IMR-90 (cell line): Measurements from ENCODE around the gene CAMTA1. TPM values are rescaled to one million over a fixed set of nuclear protein-coding genes. Genes with fewer than 3 reads are reported as not detected.

Source experiments
- ATAC-seq: fragments of 200-7000 bp; cut with Tn5 transposase; 2 replicates; pipeline ENCODE4 v1.9.1; 2020; ENCODE audit warnings: low read depth, mild to moderate bottlenecking, moderate library complexity
- BruUV-seq: library from RNA; stranded (reverse); fragments of 400-500 nt; replicated peaks from 2 replicates; lab custom pipeline; 2021; lab: Mats Ljungman, UMichigan
- CTCF ChIA-PET: fragments of 300-600 bp; formaldehyde crosslinking; extraction: SDS; loops from one replicate; lab custom pipeline; 2021; ENCODE audit warnings: antibody characterized with exemption; lab: Yijun Ruan, JAX
- POLR2A ChIA-PET: fragments of 300-600 bp; sonication (Branson Sonifier 250); formaldehyde crosslinking; loops from one replicate; lab custom pipeline; 2022; ENCODE audit warnings: antibody characterized with exemption; ENCODE audit not compliant: unreplicated experiment; lab: Charles Lee
- DNase-seq: peaks from one replicate; pipeline ENCODE4 v3.0.0; 2013
- H2AFZ ChIP-seq: replicated peaks from 2 replicates; pipeline ENCODE3; 2013; ENCODE audit warnings: low read length, mild to moderate bottlenecking; ENCODE audit not compliant: poor library complexity
- H2AK5ac ChIP-seq: 2 replicates; pipeline ENCODE4 v1.6.1; 2013; ENCODE audit warnings: low read depth, low read length, inconsistent platforms
- H2AK9ac ChIP-seq: replicated peaks from 2 replicates; pipeline ENCODE3; 2013; ENCODE audit warnings: mild to moderate bottlenecking, low read depth, low read length, moderate library complexity; ENCODE audit not compliant: poor library complexity
- H2BK120ac ChIP-seq: 2 replicates; pipeline ENCODE4 v1.6.1; 2013; ENCODE audit warnings: low read depth, low read length, inconsistent platforms
- H2BK15ac ChIP-seq: 3 replicates; pipeline ENCODE4 v1.6.1; 2013; ENCODE audit warnings: low read depth, low read length, inconsistent platforms
- H2BK20ac ChIP-seq: 2 replicates; pipeline ENCODE4 v1.6.1; 2013; ENCODE audit warnings: low read depth, mild to moderate bottlenecking, inconsistent platforms, low read length, moderate library complexity
- H2BK5ac ChIP-seq: 2 replicates; pipeline ENCODE4 v1.6.1; 2013; ENCODE audit warnings: mild to moderate bottlenecking, low read depth, low read length, inconsistent platforms; ENCODE audit not compliant: poor library complexity, severe bottlenecking
- H3K14ac ChIP-seq: replicated peaks from 2 replicates; pipeline ENCODE4 v1.6.1; 2013; ENCODE audit warnings: low read depth, low read length, inconsistent platforms
- H3K18ac ChIP-seq: 2 replicates; pipeline ENCODE4 v1.6.1; 2013; ENCODE audit warnings: low read depth, low read length, control low read depth
- H3K23ac ChIP-seq: 2 replicates; pipeline ENCODE4 v1.6.1; 2013; ENCODE audit warnings: low read depth, low read length, inconsistent platforms
- H3K27ac ChIP-seq: 2 replicates; pipeline ENCODE4 v1.5.1; 2013; ENCODE audit warnings: mild to moderate bottlenecking, control low read depth, low read length; ENCODE audit not compliant: insufficient read depth
- H3K27me3 ChIP-seq: 2 replicates; pipeline ENCODE4 v1.6.1; 2013; ENCODE audit warnings: low read length; ENCODE audit not compliant: control insufficient read depth, insufficient read depth
- H3K36me3 ChIP-seq: 2 replicates; pipeline ENCODE4 v1.6.1; 2013; ENCODE audit warnings: low read length, mixed read lengths; ENCODE audit not compliant: control insufficient read depth, insufficient read depth
- H3K4ac ChIP-seq: 2 replicates; pipeline ENCODE4 v1.6.1; 2013; ENCODE audit warnings: low read depth, low read length, inconsistent platforms
- H3K4me1 ChIP-seq: 2 replicates; pipeline ENCODE4 v1.6.1; 2013; ENCODE audit warnings: low read length, mixed read lengths; ENCODE audit not compliant: control insufficient read depth, insufficient read depth
- H3K4me2 ChIP-seq: 2 replicates; pipeline ENCODE4 v1.6.1; 2013; ENCODE audit warnings: low read depth, mild to moderate bottlenecking, control low read depth, low read length, moderate library complexity
- H3K4me3 ChIP-seq: 2 replicates; pipeline ENCODE4 v1.5.1; 2013; ENCODE audit warnings: low read depth, mild to moderate bottlenecking, control low read depth, low read length, moderate library complexity; ENCODE audit not compliant: insufficient read depth
- H3K56ac ChIP-seq: 2 replicates; pipeline ENCODE4 v1.6.1; 2013; ENCODE audit warnings: low read length, inconsistent platforms; ENCODE audit not compliant: insufficient read depth; ENCODE audit errors: extremely low read depth
- H3K79me1 ChIP-seq, 2 experiments: 2 replicates each; pipeline ENCODE4 v1.6.1; 2013; ENCODE audit warnings: low read length in 2 of 2, inconsistent platforms in 1 of 2, low read depth in 1 of 2
- H3K9ac ChIP-seq: 2 replicates; pipeline ENCODE4 v1.6.1; 2013; ENCODE audit warnings: low read depth, low read length, control low read depth
- H3K9me1 ChIP-seq: 2 replicates; pipeline ENCODE4 v1.6.1; 2013; ENCODE audit warnings: low read length, inconsistent platforms; ENCODE audit not compliant: insufficient read depth
- H3K9me3 ChIP-seq: 2 replicates; pipeline ENCODE4 v1.6.1; 2013; ENCODE audit warnings: low read length; ENCODE audit not compliant: control insufficient read depth, insufficient read depth
- H4K20me1 ChIP-seq: 2 replicates; pipeline ENCODE4 v1.6.1; 2013; ENCODE audit warnings: low read length, inconsistent platforms; ENCODE audit not compliant: insufficient read depth
- H4K5ac ChIP-seq: 2 replicates; pipeline ENCODE4 v1.6.1; 2013; ENCODE audit warnings: mild to moderate bottlenecking, low read depth, low read length, control low read depth
- H4K8ac ChIP-seq, 2 experiments: 2 replicates each; pipeline ENCODE4 v1.6.1; 2013; ENCODE audit warnings: low read depth in 2 of 2, low read length in 2 of 2, control low read depth in 1 of 2, inconsistent platforms in 1 of 2
- H4K91ac ChIP-seq: 2 replicates; pipeline ENCODE4 v1.6.1; 2013; ENCODE audit warnings: low read depth, low read length, inconsistent platforms; ENCODE audit not compliant: insufficient read depth
- BHLHE40 ChIP-seq: fragments of 150-350 bp; IDR thresholded peaks from 2 replicates; pipeline ENCODE4 v1.6.1; 2016; ENCODE audit warnings: mild to moderate bottlenecking, low read depth, low read length
- CEBPB ChIP-seq: IDR thresholded peaks from 2 replicates; pipeline ENCODE4 v1.6.1; 2012; ENCODE audit warnings: low read depth, low read length, improper control_type of control experiment
- CHD1 ChIP-seq: IDR thresholded peaks from 2 replicates; pipeline ENCODE4 v1.6.1; 2012; ENCODE audit warnings: low read depth, low read length, improper control_type of control experiment
- ELK1 ChIP-seq: fragments of 150-350 bp; IDR thresholded peaks from 2 replicates; pipeline ENCODE4 v1.6.1; 2016; ENCODE audit warnings: low read depth, mild to moderate bottlenecking, low read length, moderate library complexity, borderline replicate concordance
- FOS ChIP-seq: fragments of 150-350 bp; IDR thresholded peaks from 2 replicates; pipeline ENCODE4 v1.6.1; 2016; ENCODE audit warnings: low read depth, low read length
- MAFK ChIP-seq: IDR thresholded peaks from 2 replicates; pipeline ENCODE4 v1.6.1; 2012; ENCODE audit warnings: low read depth, low read length, improper control_type of control experiment
- MAZ ChIP-seq: IDR thresholded peaks from 2 replicates; pipeline ENCODE4 v1.6.1; 2012; ENCODE audit warnings: low read depth, mild to moderate bottlenecking, low read length, improper control_type of control experiment, moderate library complexity, borderline replicate concordance
- NFE2L2 ChIP-seq: fragments of 150-350 bp; IDR thresholded peaks from 2 replicates; pipeline ENCODE4 v1.6.1; 2016; ENCODE audit warnings: low read depth, mild to moderate bottlenecking, low read length
- POLR2A ChIP-seq: IDR thresholded peaks from 2 replicates; pipeline ENCODE4 v1.6.1; 2012; ENCODE audit warnings: mild to moderate bottlenecking, low read depth, low read length
- RAD21 ChIP-seq: IDR thresholded peaks from 2 replicates; pipeline ENCODE4 v1.6.1; 2012; ENCODE audit warnings: low read length, improper control_type of control experiment
- RCOR1 ChIP-seq: IDR thresholded peaks from 2 replicates; pipeline ENCODE4 v1.6.1; 2012; ENCODE audit warnings: mild to moderate bottlenecking, low read length, improper control_type of control experiment; ENCODE audit not compliant: insufficient replicate concordance
- RFX5 ChIP-seq: IDR thresholded peaks from 2 replicates; pipeline ENCODE4 v1.8.0; 2012; ENCODE audit warnings: low read depth, mild to moderate bottlenecking, low read length, moderate library complexity
- SMC3 ChIP-seq: fragments of 150-350 bp; IDR thresholded peaks from 2 replicates; pipeline ENCODE4 v1.6.1; 2016; ENCODE audit warnings: low read depth, mild to moderate bottlenecking, antibody characterized with exemption, low read length, moderate library complexity
- WGBS, 2 experiments: methylation state at CpG; one replicate each; pipeline versions ENCODE4 v1.1.5 to v1.1.7; 2013; ENCODE audit warnings: missing lambda C conversion rate in 2 of 2; ENCODE audit not compliant: insufficient read length in 1 of 2; ENCODE audit errors: extremely low coverage in 2 of 2; 5-methylcytosine and 5-hydroxymethylcytosine counted together
- dilution Hi-C: fragments of 300-500 bp; cut with HindIII; formaldehyde crosslinking; loops from one replicate; pipeline ENCODE4 v1.14.3; 2018; ENCODE audit warnings: low sequenced_read_pairs; ENCODE audit not compliant: unreplicated experiment
- in situ Hi-C: fragments of 300-500 bp; cut with MboI; formaldehyde crosslinking; loops from 3 replicates; pipeline ENCODE4 v1.14.3; 2019; ENCODE audit warnings: low sequenced_read_pairs, inconsistent platforms, mixed read lengths
- intact Hi-C: fragments of 100-400 bp; cut with micrococcal nuclease; formaldehyde crosslinking; loops from 2 replicates; pipeline ENCODE4 v1.10.0; 2022
- polyA plus RNA-seq, 3 experiments: library from polyadenylated mRNA; depleted of rRNA; stranded (reverse); fragments of >200 nt; gene quantifications; 2 replicates each; pipeline ENCODE4 v1.2.3, GENCODE V29; 2012; ENCODE audit warnings: low replicate concordance in 1 of 3
- total RNA-seq: library from RNA; depleted of rRNA; stranded (reverse); fragments of >200 nt; gene quantifications from 2 replicates; pipeline ENCODE4 v1.2.3, GENCODE V29; 2012
- TF ChIP-seq, protein P1 (sequence below): conservative IDR thresholded peaks from 2 replicates; pipeline ENCODE4 v1.5.1; 2012; ENCODE audit warnings: mild to moderate bottlenecking, low read depth, low read length, improper control_type of control experiment
- TF ChIP-seq, protein P2 (sequence below): fragments of 150-350 bp; IDR thresholded peaks from 2 replicates; pipeline ENCODE4 v1.6.1; 2017; ENCODE audit warnings: mild to moderate bottlenecking, antibody characterized with exemption, low read length, low read depth

Gene CAMTA1
- total and polyA plus RNA-seq, 2 of the 4 experiments (the other 2 are of a cell fraction) = 35.5 to 74.3 TPM

DNA sequence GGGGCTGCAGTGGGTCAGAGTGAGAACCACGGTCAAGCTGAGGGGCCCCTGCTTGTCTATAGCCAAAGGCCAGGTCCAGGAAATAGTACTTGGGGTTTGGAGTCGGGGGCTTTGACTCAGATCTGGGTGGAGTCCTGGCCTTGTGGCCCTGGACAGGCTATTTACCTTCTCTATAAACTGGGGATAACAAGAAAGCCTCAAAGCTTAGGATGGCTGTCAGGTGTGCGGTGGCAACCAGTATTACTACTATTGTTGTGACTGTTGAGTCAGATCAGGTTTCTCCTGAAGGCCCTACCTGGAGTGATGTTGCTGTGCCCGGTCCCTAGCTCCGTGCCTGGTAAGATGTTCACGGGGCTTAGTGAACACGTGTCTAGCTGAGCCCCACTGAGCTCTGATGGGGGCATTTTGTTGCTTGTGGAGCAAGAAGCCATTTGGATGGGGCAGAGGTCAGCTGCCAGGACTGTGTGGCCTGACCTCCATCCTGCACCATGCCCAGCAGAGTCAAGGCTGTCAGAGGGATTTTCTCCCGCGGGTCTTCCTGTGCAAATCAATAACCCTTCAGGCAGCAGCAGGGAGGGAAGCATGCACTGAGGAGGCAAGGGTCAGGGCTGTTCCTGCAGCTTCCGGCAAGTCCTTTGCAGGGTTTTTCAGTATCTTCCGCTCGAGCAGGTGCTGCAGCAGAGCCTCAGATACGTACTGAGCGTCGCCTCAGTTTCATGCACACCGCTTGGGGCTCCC lies 170.3 kb downstream of the CAMTA1 start:
- no peak overlapping the region for H3K4me3 ChIP-seq
- H2AFZ ChIP-seq = no peak overlapping the region
- H3K18ac ChIP-seq = no peak overlapping the region
- H3K79me1 ChIP-seq = no peaks in the 10 kb centered on the region
- no peak for ATAC-seq
- H3K9ac ChIP-seq = no peak overlapping the region
- intact Hi-C loops (no loop called here), dilution Hi-C loops (no loop called here), in situ Hi-C loops (no loop called here)
- H3K14ac ChIP-seq = no peak overlapping the region
- BruUV-seq = no TSS peak
- H3K4me2 ChIP-seq = no peak overlapping the region
- H3K27me3 ChIP-seq = peaks cover 41% of the 10 kb centered on the region
- no peak for DNase-seq
- H3K23ac ChIP-seq = no peak overlapping the region
- H2BK120ac ChIP-seq = no peak overlapping the region
- no peak overlapping the region for H4K91ac ChIP-seq
- H4K5ac ChIP-seq = no peak overlapping the region
- H2BK15ac ChIP-seq = no peak overlapping the region
- no peak overlapping the region for H3K56ac ChIP-seq
- H4K8ac ChIP-seq = no peak overlapping the region
- H3K9me1 ChIP-seq = no peaks in the 10 kb centered on the region
- ChIA-PET CTCF (interaction anchor here (0.9 kb wide), 1 partner anchor 9 kb away, joined by 3 read pairs; no protein-coding TSS in a partner anchor), POLR2A (no interaction called here)
- peaks cover 3% of the 10 kb centered on the region; the same call in 1 of the 2 replicates for H3K9me3 ChIP-seq
- no peak overlapping the region for H2AK9ac ChIP-seq
- peaks cover 1% of the 10 kb centered on the region; the same call in 1 of the 2 replicates for H3K4me1 ChIP-seq
- H3K4ac ChIP-seq = no peak overlapping the region
- no peak overlapping the region for H2BK20ac ChIP-seq
- no peaks in the 10 kb centered on the region for H4K20me1 ChIP-seq
- H3K27ac ChIP-seq = no peak overlapping the region
- H2BK5ac ChIP-seq = no peak overlapping the region
- no peaks in the 10 kb centered on the region for H3K36me3 ChIP-seq
- WGBS, 2 experiments = 64% methylated on average over 7 of the region's 16 CpGs; no CpG with 5 or more reads in 1 of the 2 experiments
- H2AK5ac ChIP-seq = no peak overlapping the region
- TF ChIP-seq, protein P1, sequence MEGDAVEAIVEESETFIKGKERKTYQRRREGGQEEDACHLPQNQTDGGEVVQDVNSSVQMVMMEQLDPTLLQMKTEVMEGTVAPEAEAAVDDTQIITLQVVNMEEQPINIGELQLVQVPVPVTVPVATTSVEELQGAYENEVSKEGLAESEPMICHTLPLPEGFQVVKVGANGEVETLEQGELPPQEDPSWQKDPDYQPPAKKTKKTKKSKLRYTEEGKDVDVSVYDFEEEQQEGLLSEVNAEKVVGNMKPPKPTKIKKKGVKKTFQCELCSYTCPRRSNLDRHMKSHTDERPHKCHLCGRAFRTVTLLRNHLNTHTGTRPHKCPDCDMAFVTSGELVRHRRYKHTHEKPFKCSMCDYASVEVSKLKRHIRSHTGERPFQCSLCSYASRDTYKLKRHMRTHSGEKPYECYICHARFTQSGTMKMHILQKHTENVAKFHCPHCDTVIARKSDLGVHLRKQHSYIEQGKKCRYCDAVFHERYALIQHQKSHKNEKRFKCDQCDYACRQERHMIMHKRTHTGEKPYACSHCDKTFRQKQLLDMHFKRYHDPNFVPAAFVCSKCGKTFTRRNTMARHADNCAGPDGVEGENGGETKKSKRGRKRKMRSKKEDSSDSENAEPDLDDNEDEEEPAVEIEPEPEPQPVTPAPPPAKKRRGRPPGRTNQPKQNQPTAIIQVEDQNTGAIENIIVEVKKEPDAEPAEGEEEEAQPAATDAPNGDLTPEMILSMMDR = no peak
- no peak for TF ChIP-seq BHLHE40
- TF ChIP-seq MAZ = no peak
- TF ChIP-seq, protein P2, sequence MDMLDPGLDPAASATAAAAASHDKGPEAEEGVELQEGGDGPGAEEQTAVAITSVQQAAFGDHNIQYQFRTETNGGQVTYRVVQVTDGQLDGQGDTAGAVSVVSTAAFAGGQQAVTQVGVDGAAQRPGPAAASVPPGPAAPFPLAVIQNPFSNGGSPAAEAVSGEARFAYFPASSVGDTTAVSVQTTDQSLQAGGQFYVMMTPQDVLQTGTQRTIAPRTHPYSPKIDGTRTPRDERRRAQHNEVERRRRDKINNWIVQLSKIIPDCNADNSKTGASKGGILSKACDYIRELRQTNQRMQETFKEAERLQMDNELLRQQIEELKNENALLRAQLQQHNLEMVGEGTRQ = no peak
- no peak for TF ChIP-seq NFE2L2
- no peak for TF ChIP-seq POLR2A
- TF ChIP-seq MAFK = no peak
- TF ChIP-seq CHD1 = no peak
- TF ChIP-seq CEBPB = no peak
- TF ChIP-seq ELK1 = no peak
- no peak for TF ChIP-seq SMC3
- no peak for TF ChIP-seq FOS
- TF ChIP-seq RAD21 = no peak
- no peak for TF ChIP-seq RFX5
- TF ChIP-seq RCOR1 = no peak
